Gastroesophageal sphincter (tissue), 3 donors: Measurements from ENCODE around the gene FRMD5.

Experiments used
- EP300 ChIP-seq: sonication (generic); formaldehyde crosslinking; IDR thresholded peaks from one replicate; pipeline ENCODE4 v1.6.1; 2017; ENCODE audit warnings: antibody characterized with exemption, mild to moderate bottlenecking
- POLR2A ChIP-seq, 2 donors: fragments of 450-650 bp; IDR thresholded peaks; one replicate each; pipeline ENCODE4 v1.6.1; 2017; ENCODE audit warnings: antibody characterized with exemption in 2 of 2, mild to moderate bottlenecking in 2 of 2, moderate library complexity in 1 of 2
- POLR2AphosphoS5 ChIP-seq: sonication (generic); formaldehyde crosslinking; IDR thresholded peaks from one replicate; pipeline ENCODE4 v1.6.1; 2017; ENCODE audit warnings: antibody characterized with exemption
- TF ChIP-seq, protein P1 (sequence below), 4 experiments: fragments of 200-600 bp in 2 of 4; fragments of 450-650 bp in 2 of 4; sonication (generic) in 1 of 4; IDR thresholded peaks; one replicate each; pipeline ENCODE4 v1.5.1; 2017 to 2019; ENCODE audit warnings: antibody characterized with exemption in 4 of 4, mild to moderate bottlenecking in 2 of 4, moderate library complexity in 2 of 4

DNA sequence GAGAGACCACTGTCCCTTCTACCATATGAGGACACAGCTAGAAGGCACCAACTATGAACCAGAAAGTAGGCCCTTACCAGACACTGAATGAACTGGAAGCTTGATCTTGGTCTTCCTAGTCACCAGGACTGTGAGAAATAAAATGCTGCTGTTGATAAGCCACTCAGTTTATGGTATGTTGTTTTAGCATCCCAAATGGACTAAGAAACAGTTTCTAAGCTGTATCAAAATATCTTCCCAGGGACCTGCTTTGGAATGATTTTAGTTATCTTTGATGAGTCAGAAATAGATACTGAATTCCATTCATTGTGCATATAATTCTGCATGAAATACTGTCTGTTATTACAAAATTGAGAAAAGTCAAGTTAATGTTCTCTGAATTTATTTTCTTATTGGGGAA is 349.6 kb downstream of the FRMD5 start:
- TF ChIP-seq, protein P1, sequence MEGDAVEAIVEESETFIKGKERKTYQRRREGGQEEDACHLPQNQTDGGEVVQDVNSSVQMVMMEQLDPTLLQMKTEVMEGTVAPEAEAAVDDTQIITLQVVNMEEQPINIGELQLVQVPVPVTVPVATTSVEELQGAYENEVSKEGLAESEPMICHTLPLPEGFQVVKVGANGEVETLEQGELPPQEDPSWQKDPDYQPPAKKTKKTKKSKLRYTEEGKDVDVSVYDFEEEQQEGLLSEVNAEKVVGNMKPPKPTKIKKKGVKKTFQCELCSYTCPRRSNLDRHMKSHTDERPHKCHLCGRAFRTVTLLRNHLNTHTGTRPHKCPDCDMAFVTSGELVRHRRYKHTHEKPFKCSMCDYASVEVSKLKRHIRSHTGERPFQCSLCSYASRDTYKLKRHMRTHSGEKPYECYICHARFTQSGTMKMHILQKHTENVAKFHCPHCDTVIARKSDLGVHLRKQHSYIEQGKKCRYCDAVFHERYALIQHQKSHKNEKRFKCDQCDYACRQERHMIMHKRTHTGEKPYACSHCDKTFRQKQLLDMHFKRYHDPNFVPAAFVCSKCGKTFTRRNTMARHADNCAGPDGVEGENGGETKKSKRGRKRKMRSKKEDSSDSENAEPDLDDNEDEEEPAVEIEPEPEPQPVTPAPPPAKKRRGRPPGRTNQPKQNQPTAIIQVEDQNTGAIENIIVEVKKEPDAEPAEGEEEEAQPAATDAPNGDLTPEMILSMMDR (IDR thresholded peaks at IDR 0.05): no peak
- no peak for TF ChIP-seq POLR2AphosphoS5
- no peak for TF ChIP-seq POLR2A (IDR thresholded peaks at IDR 0.05)
- no peak for TF ChIP-seq EP300
